ENCODE data around the gene SMG9.
"Not testable (repeated sequence)": the region's sequence is repeated elsewhere in the genome, so short reads cannot be mapped to it uniquely, and the experiment has no call there.

Gene SMG9

GRCh38 chr19:43779820-43780219 is 25.1 kb upstream of the SMG9 start:
- DNase-seq (ENCODE audit: low spot score): no peak

- DNase-seq (ENCODE audit: low spot score): no peak
Measured at GRCh38 chr19:43779147-43779819, 24.5 kb upstream of the SMG9 start.

GRCh38 chr19:43778651-43779050 is 23.9 kb upstream of the SMG9 start:
- peak; percentile 62 for DNase-seq (ENCODE audit: low spot score)

GRCh38 chr19:43777163-43777695 is 22.5 kb upstream of the SMG9 start:
- DNase-seq (ENCODE audit: low spot score): peak; percentile 53

GRCh38 chr19:43776286-43776685 is 21.5 kb upstream of the SMG9 start:
- DNase-seq (ENCODE audit: low spot score): no peak

- no peak for DNase-seq (ENCODE audit: low spot score)
Measured at GRCh38 chr19:43775299-43775890, 20.6 kb upstream of the SMG9 start.

- not testable (repeated sequence) for DNase-seq (ENCODE audit: low spot score)
Measured at GRCh38 chr19:43774940-43775258, 20.1 kb upstream of the SMG9 start.

GRCh38 chr19:43774103-43774939 is 19.6 kb upstream of the SMG9 start:
- no peak for DNase-seq (ENCODE audit: low spot score)

GRCh38 chr19:43773725-43774102 is 19.0 kb upstream of the SMG9 start:
- DNase-seq (ENCODE audit: low spot score): no peak

GRCh38 chr19:43769256-43769655 is 14.5 kb upstream of the SMG9 start:
- DNase-seq (ENCODE audit: low spot score): no peak

GRCh38 chr19:43768273-43769050 is 13.7 kb upstream of the SMG9 start:
- no peak for DNase-seq (ENCODE audit: low spot score)

- DNase-seq (ENCODE audit: low spot score): no peak
Measured at GRCh38 chr19:43767818-43768217, 13.1 kb upstream of the SMG9 start.

- DNase-seq (ENCODE audit: low spot score): no peak
Measured at GRCh38 chr19:43767316-43767715, 12.6 kb upstream of the SMG9 start.

- DNase-seq (ENCODE audit: low spot score): no peak
Measured at GRCh38 chr19:43766755-43767043, 11.9 kb upstream of the SMG9 start.

- DNase-seq (ENCODE audit: low spot score): no peak
Measured at GRCh38 chr19:43765109-43765876, 10.5 kb upstream of the SMG9 start.

- not testable (repeated sequence) for DNase-seq (ENCODE audit: low spot score)
Measured at GRCh38 chr19:43764684-43765083, 9.9 kb upstream of the SMG9 start.

- DNase-seq (ENCODE audit: low spot score): no peak
Measured at GRCh38 chr19:43763473-43763939, 8.7 kb upstream of the SMG9 start.

- DNase-seq (ENCODE audit: low spot score): no peak
Measured at GRCh38 chr19:43762814-43763213, 8.1 kb upstream of the SMG9 start.

- DNase-seq (ENCODE audit: low spot score): no peak
Measured at GRCh38 chr19:43760941-43761340, 6.2 kb upstream of the SMG9 start.

GRCh38 chr19:43759515-43759914 is 4.8 kb upstream of the SMG9 start:
- DNase-seq (ENCODE audit: low spot score): no peak

GRCh38 chr19:43755256-43755801 is 567 bp upstream of the SMG9 start:
- peak; percentile 83 for DNase-seq (ENCODE audit: low spot score)

GRCh38 chr19:43754253-43754502 is 584 bp downstream of the SMG9 start:
- DNase-seq (ENCODE audit: low spot score): no peak
